Tibial nerve (tissue), 4 donors: ENCODE results near the gene GNG7. TPM values are rescaled to one million over a fixed set of nuclear protein-coding genes. Genes with fewer than 3 reads are reported as not detected.
A peak's percentile ranks its signal among the peaks of the same experiment; 100 is the strongest.

Source experiments
- DNase-seq, 2 donors: peaks; one replicate each; pipeline ENCODE4 v3.0.0-alpha.2; 2019; ENCODE audit warnings: low spot score in 2 of 2
- H3K27ac ChIP-seq, 4 donors: fragments of 200-600 bp; sonication (generic) in 3 of 4; one replicate each; pipeline ENCODE4 v1.5.1; 2017 to 2019; ENCODE audit warnings: mild to moderate bottlenecking in 1 of 4
- H3K27me3 ChIP-seq, 2 donors: fragments of 200-600 bp; sonication (generic) in 1 of 2; one replicate each; pipeline versions ENCODE4 v1.5.1 to v1.6.0; 2017 to 2019
- H3K36me3 ChIP-seq, 3 donors: fragments of 200-600 bp; sonication (generic); one replicate each; pipeline ENCODE4 v1.5.1; 2018 to 2019
- H3K4me1 ChIP-seq, 4 donors: fragments of 200-600 bp; sonication (generic) in 3 of 4; one replicate each; pipeline ENCODE4 v1.5.1; 2017 to 2019
- H3K4me3 ChIP-seq, 4 donors: fragments of 200-600 bp; sonication (generic) in 3 of 4; one replicate each; pipeline ENCODE4 v1.5.1; 2017 to 2019; ENCODE audit warnings: mild to moderate bottlenecking in 1 of 4, moderate library complexity in 1 of 4
- H3K9me3 ChIP-seq, 4 donors: fragments of 200-600 bp; sonication (generic) in 3 of 4; one replicate each; pipeline ENCODE4 v1.5.1; 2017 to 2019
- EP300 ChIP-seq, 2 donors: sonication (generic); formaldehyde crosslinking; IDR thresholded peaks; one replicate each; pipeline ENCODE4 v1.6.1; 2017; ENCODE audit warnings: antibody characterized with exemption in 2 of 2, mild to moderate bottlenecking in 1 of 2
- POLR2A ChIP-seq, 2 donors: fragments of 450-650 bp; IDR thresholded peaks; one replicate each; pipeline ENCODE4 v1.6.1; 2017; ENCODE audit warnings: antibody characterized with exemption in 2 of 2, mild to moderate bottlenecking in 2 of 2, moderate library complexity in 2 of 2
- WGBS, 2 donors: methylation state at CpG; one replicate each; pipeline ENCODE4 v1.1.5; 2018; 5-methylcytosine and 5-hydroxymethylcytosine counted together
- small RNA-seq: library from RNA; depleted of rRNA; stranded (forward); fragments of <200 nt; gene quantifications from one replicate; pipeline ENCODE3, GENCODE V24; 2016
- total RNA-seq, 4 donors: library from RNA; depleted of rRNA; stranded (reverse); fragments of >200 nt; gene quantifications; one replicate each; pipeline ENCODE4 v1.1.0, GENCODE V29; 2016
- TF ChIP-seq, protein P1 (sequence below), 5 experiments: fragments of 200-600 bp in 3 of 5; fragments of 450-650 bp in 2 of 5; sonication (generic) in 3 of 5; IDR thresholded peaks; one replicate each; pipeline ENCODE4 v1.5.1; 2016 to 2019; ENCODE audit warnings: antibody characterized with exemption in 5 of 5, mild to moderate bottlenecking in 3 of 5, moderate library complexity in 2 of 5

GNG7 gene
- total RNA-seq, 4 donors from 2014 or later = 2.6 to 5.3 (median 3.5) TPM

GRCh38 chr19:2461751-2462634, 240.5 kb downstream of the GNG7 start:
- DNase-seq = no peak
- Histone ChIP-seq H3K4me3 (peak overlapping the region; percentile 27 to 58 (median 50)), H3K36me3 (no peaks in the 10 kb centered on the region), H3K27ac (peak overlapping the region in 1 of 4 donors; percentile 61), H3K27me3 (no peaks in the 10 kb centered on the region), H3K9me3 (no peaks in the 10 kb centered on the region), H3K4me1 (peaks cover 4 to 22% (median 15%) of the 10 kb centered on the region in 4 donors)
- WGBS, 2 donors = 1 to 2% methylated on average over 45 to 54 of the region's 62 CpGs
- TF ChIP-seq POLR2A (IDR thresholded peaks at IDR 0.05) (no peak), EP300 (IDR thresholded peaks at IDR 0.05) (no peak)
- TF ChIP-seq, protein P1, sequence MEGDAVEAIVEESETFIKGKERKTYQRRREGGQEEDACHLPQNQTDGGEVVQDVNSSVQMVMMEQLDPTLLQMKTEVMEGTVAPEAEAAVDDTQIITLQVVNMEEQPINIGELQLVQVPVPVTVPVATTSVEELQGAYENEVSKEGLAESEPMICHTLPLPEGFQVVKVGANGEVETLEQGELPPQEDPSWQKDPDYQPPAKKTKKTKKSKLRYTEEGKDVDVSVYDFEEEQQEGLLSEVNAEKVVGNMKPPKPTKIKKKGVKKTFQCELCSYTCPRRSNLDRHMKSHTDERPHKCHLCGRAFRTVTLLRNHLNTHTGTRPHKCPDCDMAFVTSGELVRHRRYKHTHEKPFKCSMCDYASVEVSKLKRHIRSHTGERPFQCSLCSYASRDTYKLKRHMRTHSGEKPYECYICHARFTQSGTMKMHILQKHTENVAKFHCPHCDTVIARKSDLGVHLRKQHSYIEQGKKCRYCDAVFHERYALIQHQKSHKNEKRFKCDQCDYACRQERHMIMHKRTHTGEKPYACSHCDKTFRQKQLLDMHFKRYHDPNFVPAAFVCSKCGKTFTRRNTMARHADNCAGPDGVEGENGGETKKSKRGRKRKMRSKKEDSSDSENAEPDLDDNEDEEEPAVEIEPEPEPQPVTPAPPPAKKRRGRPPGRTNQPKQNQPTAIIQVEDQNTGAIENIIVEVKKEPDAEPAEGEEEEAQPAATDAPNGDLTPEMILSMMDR (IDR thresholded peaks at IDR 0.05) = no peak

Small RNA genes lying within 50 kb of the gene (small RNA-seq; reads per million reads assigned to genes)
- gene MIR7850 (not detected), gene RN7SL121P (not detected), gene RNU6-993P (not detected)

Other genes starting within 250 kb of the GNG7 start
- 10 to 100 TPM; 15.3 to 53.1 (median 25.9) TPM for gene LMNB2, start 245.7 kb downstream of the GNG7 start, total RNA-seq
- gene GADD45B, start 226.6 kb downstream of the GNG7 start, total RNA-seq = 100 to 1,000 TPM; 230 to 440 (median 337) TPM
- gene DIRAS1, start 18.7 kb upstream of the GNG7 start, total RNA-seq = under 1 TPM in 3 of 4 donors, not detected in 1; 0.59 to 0.90 (median 0.87) TPM
- gene SLC39A3, start 37.3 kb upstream of the GNG7 start, total RNA-seq = 10 to 100 TPM; 29.8 to 42.5 (median 36.2) TPM
- 10 to 100 TPM; 40.2 to 47.6 (median 44.9) TPM for gene SGTA, start 80.6 kb upstream of the GNG7 start, total RNA-seq
- gene THOP1, start 82.8 kb upstream of the GNG7 start, total RNA-seq = 10 to 100 TPM; 35.8 to 91.8 (median 42.9) TPM
- 1 to 10 TPM; 4.4 to 9.0 (median 6.7) TPM for gene ZNF554, start 117.2 kb upstream of the GNG7 start, total RNA-seq
- gene ZNF555, start 138.8 kb upstream of the GNG7 start, total RNA-seq = 10 to 100 TPM in 1 of 4 donors, 1 to 10 TPM in 3; 5.7 to 11.4 (median 6.6) TPM
- gene ZNF556, start 164.6 kb upstream of the GNG7 start, total RNA-seq = 1 to 10 TPM in 1 of 4 donors, under 1 TPM in 3; under 0.01 to 1.3 (median 0.59) TPM
- gene ZNF57, start 198.2 kb upstream of the GNG7 start, total RNA-seq = 1 to 10 TPM; 2.7 to 4.2 (median 3.2) TPM
- gene ZNF77, start 242.3 kb upstream of the GNG7 start, total RNA-seq = 1 to 10 TPM; 2.2 to 4.5 (median 3.3) TPM